Measurements from ENCODE around the gene SYT13.
"Not testable (repeated sequence)": the region's sequence is repeated elsewhere in the genome, so short reads cannot be mapped to it uniquely, and the experiment has no call there.

Gene SYT13

DNA sequence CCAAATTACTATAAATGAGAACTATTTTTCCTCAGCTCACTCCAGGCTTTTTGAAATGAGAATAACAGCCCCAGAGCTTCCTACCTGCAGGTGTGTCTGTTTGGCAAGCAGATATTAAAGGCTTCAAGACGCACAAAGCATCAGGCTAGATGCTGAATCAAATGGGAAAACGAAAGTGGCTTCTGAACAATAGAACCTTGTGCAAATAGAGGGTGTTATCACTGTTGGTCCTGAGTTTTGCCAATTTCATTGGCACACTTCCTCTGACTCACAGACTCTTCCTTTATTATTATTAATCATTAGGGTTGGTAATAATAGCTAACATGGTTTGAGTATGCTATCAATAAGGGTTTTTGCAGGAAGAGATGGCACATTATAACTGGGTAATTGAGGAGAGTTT lies 13.4 kb downstream of the SYT13 start:
- no peak for DNase-seq

DNA sequence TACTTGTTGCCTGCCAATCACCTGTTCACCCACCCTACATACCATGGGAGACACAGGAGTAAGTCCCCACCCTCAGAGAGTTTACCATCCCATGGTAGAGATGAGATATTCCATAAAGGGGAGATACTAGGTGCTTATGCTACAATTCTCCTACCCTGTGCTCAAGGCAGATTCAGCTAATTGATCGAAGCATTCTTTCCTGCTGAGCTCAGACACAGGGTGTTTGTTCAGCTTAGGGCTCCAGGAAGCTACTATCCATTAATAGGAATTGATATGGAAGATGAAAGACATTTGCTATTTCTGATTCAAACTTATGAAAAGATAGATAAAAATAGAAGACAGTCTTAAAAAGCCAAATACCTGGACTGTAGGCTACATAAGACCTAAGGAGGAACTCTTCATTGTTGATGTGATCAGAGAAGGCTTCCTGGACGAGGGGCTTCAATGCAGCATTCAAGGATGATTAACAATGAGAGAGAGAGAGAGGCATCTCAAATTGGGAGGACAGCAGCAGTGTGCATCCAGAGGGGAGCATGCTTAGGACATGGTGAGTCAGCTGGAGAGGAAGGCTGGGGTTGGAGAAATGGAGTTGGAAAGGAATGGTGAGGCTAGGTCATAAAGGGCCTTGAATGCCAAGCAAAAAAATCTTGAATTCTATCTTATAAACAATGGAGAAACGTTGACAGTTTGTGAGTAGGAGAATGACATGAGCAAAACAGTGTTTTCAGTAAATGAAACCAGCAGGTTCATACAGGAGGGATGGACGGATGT lies 15.0 kb downstream of the SYT13 start:
- no peak for DNase-seq

DNA sequence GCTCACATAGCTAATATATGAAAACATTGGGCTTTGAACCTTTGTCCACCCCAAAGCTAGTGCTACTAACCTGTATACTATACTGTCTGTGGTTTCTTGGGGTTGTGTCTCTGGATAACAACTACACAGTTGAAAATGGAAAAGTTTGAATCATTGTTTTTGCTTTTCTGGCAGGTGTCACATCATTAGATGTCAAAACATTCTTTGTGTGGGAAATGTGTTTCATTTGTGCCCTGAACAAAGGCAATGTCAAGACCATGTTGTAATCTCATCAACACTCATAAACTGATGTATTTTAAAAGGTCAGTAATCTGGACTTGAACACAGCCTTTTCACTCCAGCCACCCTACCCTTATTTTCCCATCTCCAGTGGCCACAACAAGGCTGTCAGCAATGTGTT lies 16.5 kb downstream of the SYT13 start:
- no peak for DNase-seq

DNA sequence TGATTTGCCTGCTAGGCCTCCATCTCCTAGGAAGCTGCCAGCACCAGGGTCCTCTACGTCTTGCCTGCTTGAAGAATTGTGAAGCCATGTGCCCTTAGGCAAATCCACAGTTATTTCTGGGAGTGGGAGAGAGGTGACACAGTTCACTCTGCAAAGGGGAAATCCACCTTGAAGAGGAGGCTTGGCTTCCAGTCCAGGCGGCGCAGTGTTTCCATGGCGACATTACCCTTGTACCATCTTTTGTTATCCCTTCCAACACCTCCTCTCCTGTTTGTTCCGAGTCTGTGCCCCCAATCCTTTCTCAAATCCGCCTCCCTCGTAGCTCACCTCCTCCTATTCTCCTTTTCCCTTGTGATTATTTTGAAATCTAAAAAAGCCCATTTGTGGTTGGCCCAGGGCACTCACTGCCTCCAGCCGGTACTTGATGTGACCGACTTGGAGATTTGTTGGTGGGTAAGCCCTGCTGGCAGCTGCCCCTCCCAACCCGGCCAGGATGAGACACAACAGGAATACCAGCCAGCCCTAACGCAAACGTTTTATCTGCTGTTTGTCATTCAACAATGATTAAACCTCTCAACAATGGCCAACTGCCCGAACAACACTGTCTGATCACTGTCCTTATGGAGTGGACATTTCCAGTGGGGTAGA lies 18.4 kb downstream of the SYT13 start:
- DNase-seq: no peak

GRCh38 chr11:45267052-45267451 lies 19.1 kb downstream of the SYT13 start:
- DNase-seq: no peak

GRCh38 chr11:45266676-45267020 lies 19.5 kb downstream of the SYT13 start:
- DNase-seq: no peak

DNA sequence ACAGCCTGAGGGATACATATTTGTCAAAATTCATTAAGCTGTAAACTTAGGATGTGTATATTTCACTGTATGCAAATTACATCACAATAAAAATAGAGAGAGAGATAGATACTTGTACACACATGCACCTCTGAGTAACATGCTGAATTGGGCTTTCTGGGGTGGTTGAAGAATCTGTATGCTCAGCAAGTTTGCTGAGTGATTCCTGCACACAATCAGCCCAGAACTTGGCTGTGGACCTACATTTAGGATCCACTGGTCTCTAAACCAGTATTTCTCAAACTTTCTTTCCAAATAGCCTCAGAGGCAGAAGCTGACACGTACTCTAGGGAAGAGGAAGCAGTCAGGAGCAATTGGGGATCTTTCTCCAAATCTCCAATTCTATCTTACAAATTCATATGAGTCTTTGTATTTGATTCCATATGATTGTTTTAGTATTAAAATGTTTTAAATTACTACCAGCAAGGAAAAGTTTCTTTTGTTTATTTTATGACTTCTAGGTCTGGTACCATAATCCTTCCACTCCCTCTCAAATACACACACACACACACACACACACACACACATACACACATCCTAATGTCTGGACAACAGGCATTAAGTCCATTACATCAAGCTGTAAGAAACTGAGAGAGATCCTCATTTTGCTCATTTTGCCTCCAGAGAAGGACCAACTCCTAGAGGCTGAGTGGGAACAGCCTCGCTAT lies 20.0 kb downstream of the SYT13 start:
- no peak for DNase-seq

DNA sequence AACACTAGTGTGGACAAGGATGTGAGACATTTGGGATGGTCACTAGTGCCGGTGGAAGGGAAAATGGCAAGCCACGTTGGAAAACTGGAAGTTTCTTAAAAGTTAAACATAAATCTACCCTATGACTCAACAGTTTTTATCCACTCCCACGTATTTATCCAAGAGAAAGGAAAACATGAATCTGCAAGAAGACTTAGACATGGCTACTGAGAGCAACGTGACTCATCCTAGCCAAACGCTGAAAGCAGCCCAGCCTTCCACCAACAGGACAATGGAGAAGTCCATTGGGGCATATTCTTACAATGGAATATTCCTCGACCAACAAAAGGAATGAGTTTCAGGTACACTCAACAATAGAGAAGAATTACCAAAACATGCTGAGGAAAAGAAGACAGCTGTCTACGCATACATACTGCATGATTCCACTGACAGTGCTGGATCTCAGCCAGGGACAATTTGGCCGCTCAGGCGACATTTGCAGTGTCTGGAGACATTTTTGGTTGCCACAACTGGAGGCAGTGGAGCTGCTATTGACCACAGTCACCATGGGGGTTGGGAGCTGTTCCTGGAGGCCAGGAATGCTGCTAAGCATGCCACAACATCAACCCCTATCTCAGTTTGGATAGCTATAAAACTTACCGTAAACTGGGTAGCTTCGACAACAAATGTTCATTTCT lies 21.2 kb downstream of the SYT13 start:
- DNase-seq: peak; percentile 38

GRCh38 chr11:45263773-45264172 lies 22.4 kb downstream of the SYT13 start:
- no peak for DNase-seq

DNA sequence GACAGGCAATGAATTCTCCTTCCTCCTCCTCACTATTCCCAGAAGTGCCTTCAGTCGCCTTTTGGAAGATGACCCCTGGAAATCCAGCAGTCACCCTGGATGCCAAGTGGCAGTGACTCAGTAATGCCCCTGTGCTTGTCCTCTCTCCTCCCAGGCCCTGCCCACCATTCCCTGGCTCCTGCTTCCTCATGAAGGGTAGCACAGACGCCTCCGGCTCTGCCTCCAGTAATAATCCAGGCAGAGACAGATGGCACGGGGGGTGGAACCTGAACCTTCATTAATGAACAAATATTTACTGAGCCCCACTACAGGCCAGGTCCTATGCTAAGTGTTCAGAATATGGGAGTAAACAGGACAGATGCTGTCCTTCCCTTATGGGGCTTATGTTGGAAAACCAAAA lies 23.2 kb downstream of the SYT13 start:
- peak; percentile 83 for DNase-seq

GRCh38 chr11:45260071-45260470 lies 26.1 kb downstream of the SYT13 start:
- DNase-seq: no peak

GRCh38 chr11:45259592-45259991 lies 26.5 kb downstream of the SYT13 start:
- no peak for DNase-seq

DNA sequence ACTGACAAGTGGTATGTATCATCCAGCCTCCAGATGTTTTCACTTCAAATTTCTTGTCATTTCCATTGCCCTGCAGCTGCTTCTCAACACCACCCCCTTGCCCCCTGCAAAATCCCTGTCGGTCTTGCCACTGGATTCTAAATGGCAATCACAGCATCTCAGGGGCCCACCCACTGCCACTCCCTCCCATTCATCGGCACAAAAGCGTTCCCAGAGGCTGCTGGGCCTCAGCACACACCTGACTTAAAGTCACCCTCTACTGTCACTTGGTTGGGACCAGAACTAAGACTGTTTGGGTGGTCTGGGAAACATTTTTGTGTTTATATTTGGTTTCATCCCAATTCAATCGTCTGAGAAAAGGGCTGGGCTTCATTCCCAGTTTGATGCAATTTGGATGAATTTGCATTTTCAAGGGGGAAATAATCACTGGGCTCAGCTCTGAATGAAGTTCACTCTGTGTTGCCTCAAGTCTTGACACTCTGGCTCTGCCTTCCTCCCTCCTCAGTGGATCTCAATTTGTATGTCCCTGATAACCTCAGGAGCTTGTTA lies 27.1 kb downstream of the SYT13 start:
- DNase-seq: no peak

DNA sequence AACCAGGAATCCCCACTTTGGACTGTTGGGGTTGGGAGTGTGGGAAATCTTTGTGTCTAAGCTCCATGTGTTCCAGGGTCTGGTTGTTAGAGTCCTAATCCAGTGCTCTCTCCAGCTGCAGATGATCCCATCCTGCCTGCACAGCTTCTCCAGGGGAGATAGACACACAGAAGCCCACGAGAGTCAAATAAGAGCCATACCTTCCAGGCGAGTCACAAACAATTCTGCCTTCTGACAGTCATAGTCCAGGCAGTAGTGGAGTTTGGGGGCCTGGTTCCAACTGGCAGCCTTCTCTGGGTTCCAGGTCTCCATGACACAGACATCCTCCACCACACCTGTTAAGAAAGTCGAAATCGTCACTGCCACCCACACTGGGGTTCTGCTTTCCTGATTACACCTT lies 32.1 kb downstream of the SYT13 start:
- no peak for DNase-seq

GRCh38 chr11:45253640-45254039 lies 32.5 kb downstream of the SYT13 start:
- DNase-seq: no peak

DNA sequence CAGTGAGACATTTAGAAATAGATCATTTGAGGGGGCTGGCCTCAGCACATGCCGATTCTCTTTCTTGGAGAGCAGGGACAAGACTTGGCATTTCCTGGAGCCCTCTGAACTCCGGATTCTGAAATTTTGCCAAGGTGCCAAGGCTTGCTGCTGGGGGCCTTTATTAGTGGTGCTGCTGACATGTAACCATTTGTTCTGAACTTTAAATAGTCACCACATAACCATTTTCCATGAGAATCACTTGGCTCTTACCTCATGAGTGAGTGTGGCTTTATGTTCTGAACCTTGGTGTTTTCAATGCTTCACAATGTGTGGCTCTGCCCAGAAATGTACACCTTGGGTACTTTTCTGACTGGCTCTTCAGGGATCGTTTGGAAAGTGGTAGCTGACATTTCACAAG lies 33.3 kb downstream of the SYT13 start:
- DNase-seq: no peak

- no peak for DNase-seq
These were observed 33.8 kb downstream of the SYT13 start for GRCh38 chr11:45252134-45252856.

- no peak for DNase-seq
These were observed 36.0 kb downstream of the SYT13 start for GRCh38 chr11:45250035-45250718.

GRCh38 chr11:45249372-45249771 lies 36.8 kb downstream of the SYT13 start:
- DNase-seq: not testable (repeated sequence)

GRCh38 chr11:45248501-45249011 lies 37.6 kb downstream of the SYT13 start:
- no peak for DNase-seq

DNA sequence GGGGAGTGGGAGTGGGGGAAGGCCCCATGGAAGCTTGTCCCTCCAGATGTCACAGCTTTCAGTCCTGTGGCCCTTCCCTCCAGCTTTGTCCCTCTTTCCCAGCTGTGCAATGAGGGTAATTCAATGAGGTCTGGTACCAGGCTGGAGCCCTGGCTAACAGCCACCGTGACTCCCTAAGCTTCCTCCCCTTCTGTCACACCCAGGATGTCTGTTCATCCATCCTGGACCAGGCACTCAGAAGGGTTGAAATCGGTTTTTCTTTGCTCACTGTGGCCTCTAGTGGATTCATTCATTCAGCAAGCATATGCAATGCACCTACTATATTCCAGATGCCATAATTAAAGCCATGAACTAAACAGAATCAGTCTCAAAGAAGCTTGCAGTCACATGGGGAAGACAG lies 38.7 kb downstream of the SYT13 start:
- peak; percentile 78 for DNase-seq

DNA sequence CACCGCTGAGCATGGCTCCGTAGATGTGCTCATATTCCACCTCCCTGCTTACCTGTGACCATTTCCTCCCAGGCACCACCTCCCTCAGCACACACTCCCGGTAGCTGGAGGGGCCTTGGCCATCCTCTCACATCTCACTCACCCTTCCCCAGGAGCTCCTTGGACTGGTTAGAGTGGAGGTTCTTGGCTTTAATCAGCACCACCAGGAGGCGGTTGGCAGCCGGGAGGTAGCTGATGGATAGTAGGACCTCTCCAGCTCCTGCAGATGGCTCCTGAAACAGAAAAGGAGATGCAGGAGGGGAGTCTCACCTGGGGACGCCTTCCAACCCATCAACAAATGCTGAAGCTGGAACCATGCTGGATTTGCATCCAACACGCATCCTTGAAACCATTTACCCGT lies 39.9 kb downstream of the SYT13 start:
- no peak for DNase-seq

Data from NCI-H1694 treated with DMSO at 0.1 percent for 48 hours (cell line).